Measurements from ENCODE around the gene CHD6. TPM values are rescaled to one million over a fixed set of nuclear protein-coding genes. Genes with fewer than 3 reads are reported as not detected.

Gene CHD6
- total and polyA plus RNA-seq, 2 experiments from 2014 or later = 41.0 to 158 TPM

DNA sequence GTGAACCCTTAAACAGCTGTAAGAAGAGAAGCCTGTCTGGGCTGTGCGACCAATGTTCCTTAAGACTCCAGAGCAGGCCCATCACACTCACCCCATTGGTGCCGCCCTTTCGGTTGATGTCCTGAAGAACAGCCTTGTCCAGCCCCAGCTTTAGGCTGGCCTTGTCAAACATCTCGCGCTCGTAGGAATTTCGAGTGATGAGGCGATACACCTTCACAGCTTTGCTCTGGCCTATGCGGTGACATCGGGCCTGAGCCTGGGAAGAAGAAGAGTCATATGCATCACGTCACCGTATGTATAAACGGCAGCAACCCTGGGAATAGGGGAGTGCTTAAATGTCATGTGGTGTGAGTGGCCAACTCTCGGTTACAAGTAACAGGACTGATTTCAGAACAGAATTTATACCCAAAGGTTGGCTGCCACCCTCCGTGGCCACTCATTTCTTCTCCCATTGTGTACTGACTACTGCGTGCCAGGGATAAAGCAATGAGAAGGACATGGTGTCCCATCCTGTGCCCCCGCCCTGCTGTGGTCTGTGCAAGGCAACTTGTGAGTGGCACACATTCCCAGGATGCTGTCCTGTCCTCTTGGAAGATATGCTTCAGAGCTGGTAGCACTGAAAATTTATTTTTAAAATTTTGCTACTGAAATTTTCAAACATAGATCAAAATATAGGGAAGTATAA lies 160.9 kb downstream of the CHD6 start:
- no peaks in the 10 kb centered on the region; the same call in none of the 2 replicates for H4K20me1 ChIP-seq (replicated peaks; ENCODE audit: insufficient read depth)
- no peak for TF ChIP-seq JUNB (IDR thresholded peaks at IDR 0.05; ENCODE audit: unreplicated experiment)
- no peak for TF ChIP-seq ZNF114 (CRISPR knock-in tag; IDR thresholded peaks at IDR 0.05)
- TF ChIP-seq, protein P1, sequence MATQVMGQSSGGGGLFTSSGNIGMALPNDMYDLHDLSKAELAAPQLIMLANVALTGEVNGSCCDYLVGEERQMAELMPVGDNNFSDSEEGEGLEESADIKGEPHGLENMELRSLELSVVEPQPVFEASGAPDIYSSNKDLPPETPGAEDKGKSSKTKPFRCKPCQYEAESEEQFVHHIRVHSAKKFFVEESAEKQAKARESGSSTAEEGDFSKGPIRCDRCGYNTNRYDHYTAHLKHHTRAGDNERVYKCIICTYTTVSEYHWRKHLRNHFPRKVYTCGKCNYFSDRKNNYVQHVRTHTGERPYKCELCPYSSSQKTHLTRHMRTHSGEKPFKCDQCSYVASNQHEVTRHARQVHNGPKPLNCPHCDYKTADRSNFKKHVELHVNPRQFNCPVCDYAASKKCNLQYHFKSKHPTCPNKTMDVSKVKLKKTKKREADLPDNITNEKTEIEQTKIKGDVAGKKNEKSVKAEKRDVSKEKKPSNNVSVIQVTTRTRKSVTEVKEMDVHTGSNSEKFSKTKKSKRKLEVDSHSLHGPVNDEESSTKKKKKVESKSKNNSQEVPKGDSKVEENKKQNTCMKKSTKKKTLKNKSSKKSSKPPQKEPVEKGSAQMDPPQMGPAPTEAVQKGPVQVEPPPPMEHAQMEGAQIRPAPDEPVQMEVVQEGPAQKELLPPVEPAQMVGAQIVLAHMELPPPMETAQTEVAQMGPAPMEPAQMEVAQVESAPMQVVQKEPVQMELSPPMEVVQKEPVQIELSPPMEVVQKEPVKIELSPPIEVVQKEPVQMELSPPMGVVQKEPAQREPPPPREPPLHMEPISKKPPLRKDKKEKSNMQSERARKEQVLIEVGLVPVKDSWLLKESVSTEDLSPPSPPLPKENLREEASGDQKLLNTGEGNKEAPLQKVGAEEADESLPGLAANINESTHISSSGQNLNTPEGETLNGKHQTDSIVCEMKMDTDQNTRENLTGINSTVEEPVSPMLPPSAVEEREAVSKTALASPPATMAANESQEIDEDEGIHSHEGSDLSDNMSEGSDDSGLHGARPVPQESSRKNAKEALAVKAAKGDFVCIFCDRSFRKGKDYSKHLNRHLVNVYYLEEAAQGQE (IDR thresholded peaks at IDR 0.05; ENCODE audit: unreplicated experiment) = no peak
- TF ChIP-seq, protein P2, sequence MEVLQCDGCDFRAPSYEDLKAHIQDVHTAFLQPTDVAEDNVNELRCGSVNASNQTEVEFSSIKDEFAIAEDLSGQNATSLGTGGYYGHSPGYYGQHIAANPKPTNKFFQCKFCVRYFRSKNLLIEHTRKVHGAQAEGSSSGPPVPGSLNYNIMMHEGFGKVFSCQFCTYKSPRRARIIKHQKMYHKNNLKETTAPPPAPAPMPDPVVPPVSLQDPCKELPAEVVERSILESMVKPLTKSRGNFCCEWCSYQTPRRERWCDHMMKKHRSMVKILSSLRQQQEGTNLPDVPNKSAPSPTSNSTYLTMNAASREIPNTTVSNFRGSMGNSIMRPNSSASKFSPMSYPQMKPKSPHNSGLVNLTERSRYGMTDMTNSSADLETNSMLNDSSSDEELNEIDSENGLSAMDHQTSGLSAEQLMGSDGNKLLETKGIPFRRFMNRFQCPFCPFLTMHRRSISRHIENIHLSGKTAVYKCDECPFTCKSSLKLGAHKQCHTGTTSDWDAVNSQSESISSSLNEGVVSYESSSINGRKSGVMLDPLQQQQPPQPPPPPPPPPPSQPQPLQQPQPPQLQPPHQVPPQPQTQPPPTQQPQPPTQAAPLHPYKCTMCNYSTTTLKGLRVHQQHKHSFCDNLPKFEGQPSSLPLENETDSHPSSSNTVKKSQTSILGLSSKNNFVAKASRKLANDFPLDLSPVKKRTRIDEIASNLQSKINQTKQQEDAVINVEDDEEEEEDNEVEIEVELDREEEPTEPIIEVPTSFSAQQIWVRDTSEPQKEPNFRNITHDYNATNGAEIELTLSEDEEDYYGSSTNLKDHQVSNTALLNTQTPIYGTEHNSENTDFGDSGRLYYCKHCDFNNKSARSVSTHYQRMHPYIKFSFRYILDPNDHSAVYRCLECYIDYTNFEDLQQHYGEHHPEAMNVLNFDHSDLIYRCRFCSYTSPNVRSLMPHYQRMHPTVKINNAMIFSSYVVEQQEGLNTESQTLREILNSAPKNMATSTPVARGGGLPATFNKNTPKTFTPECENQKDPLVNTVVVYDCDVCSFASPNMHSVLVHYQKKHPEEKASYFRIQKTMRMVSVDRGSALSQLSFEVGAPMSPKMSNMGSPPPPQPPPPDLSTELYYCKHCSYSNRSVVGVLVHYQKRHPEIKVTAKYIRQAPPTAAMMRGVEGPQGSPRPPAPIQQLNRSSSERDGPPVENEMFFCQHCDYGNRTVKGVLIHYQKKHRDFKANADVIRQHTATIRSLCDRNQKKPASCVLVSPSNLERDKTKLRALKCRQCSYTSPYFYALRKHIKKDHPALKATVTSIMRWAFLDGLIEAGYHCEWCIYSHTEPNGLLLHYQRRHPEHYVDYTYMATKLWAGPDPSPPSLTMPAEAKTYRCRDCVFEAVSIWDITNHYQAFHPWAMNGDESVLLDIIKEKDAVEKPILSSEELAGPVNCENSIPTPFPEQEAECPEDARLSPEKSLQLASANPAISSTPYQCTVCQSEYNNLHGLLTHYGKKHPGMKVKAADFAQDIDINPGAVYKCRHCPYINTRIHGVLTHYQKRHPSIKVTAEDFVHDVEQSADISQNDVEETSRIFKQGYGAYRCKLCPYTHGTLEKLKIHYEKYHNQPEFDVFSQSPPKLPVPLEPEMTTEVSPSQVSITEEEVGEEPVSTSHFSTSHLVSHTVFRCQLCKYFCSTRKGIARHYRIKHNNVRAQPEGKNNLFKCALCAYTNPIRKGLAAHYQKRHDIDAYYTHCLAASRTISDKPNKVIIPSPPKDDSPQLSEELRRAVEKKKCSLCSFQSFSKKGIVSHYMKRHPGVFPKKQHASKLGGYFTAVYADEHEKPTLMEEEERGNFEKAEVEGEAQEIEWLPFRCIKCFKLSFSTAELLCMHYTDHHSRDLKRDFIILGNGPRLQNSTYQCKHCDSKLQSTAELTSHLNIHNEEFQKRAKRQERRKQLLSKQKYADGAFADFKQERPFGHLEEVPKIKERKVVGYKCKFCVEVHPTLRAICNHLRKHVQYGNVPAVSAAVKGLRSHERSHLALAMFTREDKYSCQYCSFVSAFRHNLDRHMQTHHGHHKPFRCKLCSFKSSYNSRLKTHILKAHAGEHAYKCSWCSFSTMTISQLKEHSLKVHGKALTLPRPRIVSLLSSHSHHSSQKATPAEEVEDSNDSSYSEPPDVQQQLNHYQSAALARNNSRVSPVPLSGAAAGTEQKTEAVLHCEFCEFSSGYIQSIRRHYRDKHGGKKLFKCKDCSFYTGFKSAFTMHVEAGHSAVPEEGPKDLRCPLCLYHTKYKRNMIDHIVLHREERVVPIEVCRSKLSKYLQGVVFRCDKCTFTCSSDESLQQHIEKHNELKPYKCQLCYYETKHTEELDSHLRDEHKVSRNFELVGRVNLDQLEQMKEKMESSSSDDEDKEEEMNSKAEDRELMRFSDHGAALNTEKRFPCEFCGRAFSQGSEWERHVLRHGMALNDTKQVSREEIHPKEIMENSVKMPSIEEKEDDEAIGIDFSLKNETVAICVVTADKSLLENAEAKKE (CRISPR knock-in tag; IDR thresholded peaks at IDR 0.05) = no peak
- TF ChIP-seq, protein P3, sequence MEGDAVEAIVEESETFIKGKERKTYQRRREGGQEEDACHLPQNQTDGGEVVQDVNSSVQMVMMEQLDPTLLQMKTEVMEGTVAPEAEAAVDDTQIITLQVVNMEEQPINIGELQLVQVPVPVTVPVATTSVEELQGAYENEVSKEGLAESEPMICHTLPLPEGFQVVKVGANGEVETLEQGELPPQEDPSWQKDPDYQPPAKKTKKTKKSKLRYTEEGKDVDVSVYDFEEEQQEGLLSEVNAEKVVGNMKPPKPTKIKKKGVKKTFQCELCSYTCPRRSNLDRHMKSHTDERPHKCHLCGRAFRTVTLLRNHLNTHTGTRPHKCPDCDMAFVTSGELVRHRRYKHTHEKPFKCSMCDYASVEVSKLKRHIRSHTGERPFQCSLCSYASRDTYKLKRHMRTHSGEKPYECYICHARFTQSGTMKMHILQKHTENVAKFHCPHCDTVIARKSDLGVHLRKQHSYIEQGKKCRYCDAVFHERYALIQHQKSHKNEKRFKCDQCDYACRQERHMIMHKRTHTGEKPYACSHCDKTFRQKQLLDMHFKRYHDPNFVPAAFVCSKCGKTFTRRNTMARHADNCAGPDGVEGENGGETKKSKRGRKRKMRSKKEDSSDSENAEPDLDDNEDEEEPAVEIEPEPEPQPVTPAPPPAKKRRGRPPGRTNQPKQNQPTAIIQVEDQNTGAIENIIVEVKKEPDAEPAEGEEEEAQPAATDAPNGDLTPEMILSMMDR (conservative IDR thresholded peaks at IDR 0.05; ENCODE audit: low read depth in 2 of 2) = no peak
- no peak for TF ChIP-seq ZNF331 (CRISPR knock-in tag; IDR thresholded peaks at IDR 0.05; ENCODE audit: low read depth)
- TF ChIP-seq EZH2phosphoT487 (IDR thresholded peaks at IDR 0.05; ENCODE audit: unreplicated experiment) = no peak
- no peak for TF ChIP-seq POLR2AphosphoS5 (IDR thresholded peaks at IDR 0.05; ENCODE audit: low read depth)
- no peak for TF ChIP-seq EZH2 (IDR thresholded peaks at IDR 0.05; ENCODE audit: low read depth, unreplicated experiment)
- TF ChIP-seq STAT1 (IDR thresholded peaks at IDR 0.05; ENCODE audit: unreplicated experiment) = no peak
- TF ChIP-seq CREB1 (CRISPR knock-in tag; IDR thresholded peaks at IDR 0.05; ENCODE audit: low read depth) = no peak
- TF ChIP-seq, protein P4, sequence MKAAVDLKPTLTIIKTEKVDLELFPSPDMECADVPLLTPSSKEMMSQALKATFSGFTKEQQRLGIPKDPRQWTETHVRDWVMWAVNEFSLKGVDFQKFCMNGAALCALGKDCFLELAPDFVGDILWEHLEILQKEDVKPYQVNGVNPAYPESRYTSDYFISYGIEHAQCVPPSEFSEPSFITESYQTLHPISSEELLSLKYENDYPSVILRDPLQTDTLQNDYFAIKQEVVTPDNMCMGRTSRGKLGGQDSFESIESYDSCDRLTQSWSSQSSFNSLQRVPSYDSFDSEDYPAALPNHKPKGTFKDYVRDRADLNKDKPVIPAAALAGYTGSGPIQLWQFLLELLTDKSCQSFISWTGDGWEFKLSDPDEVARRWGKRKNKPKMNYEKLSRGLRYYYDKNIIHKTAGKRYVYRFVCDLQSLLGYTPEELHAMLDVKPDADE (IDR thresholded peaks at IDR 0.05) = no peak
- no peak for TF ChIP-seq NANOG (IDR thresholded peaks at IDR 0.05; ENCODE audit: borderline replicate concordance)
- H3K79me2 ChIP-seq (replicated peaks; ENCODE audit: insufficient read depth) = no peaks in the 10 kb centered on the region
- DNase-seq (ENCODE audit: low spot score) (no peak), ATAC-seq (no peak)
- H3K4me1 ChIP-seq (ENCODE audit: insufficient read depth) = no peaks in the 10 kb centered on the region
- Mint-ChIP-seq H3K36me3 (ENCODE audit: low read depth) (peaks cover 70% of the 10 kb centered on the region), H3K4me1 (no peaks in the 10 kb centered on the region), H3K4me3 (no peak overlapping the region), H3K27me3 (ENCODE audit: insufficient read depth, low read depth, poor library complexity) (no peaks in the 10 kb centered on the region), H3K9me3 (peaks cover 13% of the 10 kb centered on the region), H3K27ac (no peak overlapping the region)
- no peak overlapping the region for H3K4me2 ChIP-seq
- H3K27me3 ChIP-seq (ENCODE audit: insufficient read depth) = no peaks in the 10 kb centered on the region
- H3K9me2 ChIP-seq (ENCODE audit: insufficient read depth) = 0 out of 2 replicates have a peak, but pooled peaks cover 2% of the 10 kb centered on the region
- no peaks in the 10 kb centered on the region for H3F3A ChIP-seq (replicated peaks; ENCODE audit: low read depth)
- no peak overlapping the region for H3K27ac ChIP-seq (ENCODE audit: low read depth)
- H2AFZ ChIP-seq = no peak overlapping the region
- peaks cover 48% of the 10 kb centered on the region for H3K36me3 ChIP-seq (ENCODE audit: insufficient read depth)
- H3K4me3 ChIP-seq = no peak overlapping the region
